ENCODE measurements around the gene CRYGN.

CRYGN gene

GRCh38 chr7:151436446-151437158 is 3.3 kb downstream of the CRYGN start:
- no peak overlapping the region for H3K4me3 ChIP-seq (replicated peaks; ENCODE audit: low read depth, low read length)
- DNase-seq (ENCODE audit: extremely low read depth, insufficient read length) = no peak
- TF ChIP-seq CTCF (IDR thresholded peaks at IDR 0.05; ENCODE audit: insufficient read depth, low read length, poor library complexity, severe bottlenecking) = no peak

GRCh38 chr7:151435971-151436370 is 4.0 kb downstream of the CRYGN start:
- no peaks in the 10 kb centered on the region for H3K36me3 ChIP-seq (ENCODE audit: control insufficient read depth, insufficient read depth, low read length)
- DNase-seq (ENCODE audit: extremely low read depth, insufficient read length) = no peak
- H3K4me3 ChIP-seq (replicated peaks; ENCODE audit: low read depth, low read length) = no peak overlapping the region
- TF ChIP-seq CTCF (IDR thresholded peaks at IDR 0.05; ENCODE audit: insufficient read depth, low read length, poor library complexity, severe bottlenecking) = no peak
- peaks cover 3% of the 10 kb centered on the region; the same call in 1 of the 2 replicates for H3K27me3 ChIP-seq (replicated peaks; ENCODE audit: control insufficient read depth, insufficient read depth, low read length)

More at GRCh38 chr7:151436446-151437158, 3.3 kb downstream of the CRYGN start:
- Histone ChIP-seq H3K27me3 (replicated peaks; ENCODE audit: control insufficient read depth, insufficient read depth, low read length) (peaks cover 3% of the 10 kb centered on the region; the same call in 1 of the 2 replicates), H3K36me3 (ENCODE audit: control insufficient read depth, insufficient read depth, low read length) (no peaks in the 10 kb centered on the region)

- H3K36me3 ChIP-seq (ENCODE audit: control insufficient read depth, insufficient read depth, low read length) = no peaks in the 10 kb centered on the region
- no peak overlapping the region for H3K4me3 ChIP-seq (replicated peaks; ENCODE audit: low read depth, low read length)
- H3K27me3 ChIP-seq (replicated peaks; ENCODE audit: control insufficient read depth, insufficient read depth, low read length) = peaks cover 3% of the 10 kb centered on the region; the same call in 1 of the 2 replicates
- DNase-seq (ENCODE audit: extremely low read depth, insufficient read length) = no peak
- no peak for TF ChIP-seq CTCF (IDR thresholded peaks at IDR 0.05; ENCODE audit: insufficient read depth, low read length, poor library complexity, severe bottlenecking)
These were observed 4.6 kb downstream of the CRYGN start for GRCh38 chr7:151435103-151435916.

- peaks cover 3% of the 10 kb centered on the region; the same call in 1 of the 2 replicates for H3K27me3 ChIP-seq (replicated peaks; ENCODE audit: control insufficient read depth, insufficient read depth, low read length)
- TF ChIP-seq CTCF (IDR thresholded peaks at IDR 0.05; ENCODE audit: insufficient read depth, low read length, poor library complexity, severe bottlenecking) = no peak
These were observed 5.4 kb downstream of the CRYGN start for GRCh38 chr7:151434549-151434948.

GRCh38 chr7:151433721-151434400 is 6.1 kb downstream of the CRYGN start:
- no peak overlapping the region for H3K4me3 ChIP-seq (replicated peaks; ENCODE audit: low read depth, low read length)
- no peak for DNase-seq (ENCODE audit: extremely low read depth, insufficient read length)
- peaks cover 2% of the 10 kb centered on the region; the same call in 1 of the 2 replicates for H3K27me3 ChIP-seq (replicated peaks; ENCODE audit: control insufficient read depth, insufficient read depth, low read length)
- no peaks in the 10 kb centered on the region for H3K36me3 ChIP-seq (ENCODE audit: control insufficient read depth, insufficient read depth, low read length)
- no peak for TF ChIP-seq CTCF (IDR thresholded peaks at IDR 0.05; ENCODE audit: insufficient read depth, low read length, poor library complexity, severe bottlenecking)

More at GRCh38 chr7:151434549-151434948, 5.4 kb downstream of the CRYGN start:
- no peak overlapping the region for H3K4me3 ChIP-seq (replicated peaks; ENCODE audit: low read depth, low read length)
- no peak for DNase-seq (ENCODE audit: extremely low read depth, insufficient read length)
- H3K36me3 ChIP-seq (ENCODE audit: control insufficient read depth, insufficient read depth, low read length) = no peaks in the 10 kb centered on the region

Measured in GM06990 (cell line).